Subcutaneous adipose tissue (tissue), 4 donors: ENCODE measurements around the gene SRBD1. TPM values are rescaled to one million over a fixed set of nuclear protein-coding genes. Genes with fewer than 3 reads are reported as not detected.

Experiments used
- CTCF ChIP-seq: fragments of 450-650 bp; IDR thresholded peaks from one replicate; pipeline ENCODE4 v1.5.1; 2016; ENCODE audit warnings: low read depth, mild to moderate bottlenecking, control low read depth, antibody characterized with exemption, moderate library complexity
- total RNA-seq, 4 donors: library from RNA; depleted of rRNA; stranded (reverse); fragments of >200 nt; gene quantifications; one replicate each; pipeline ENCODE4 v1.1.0, GENCODE V29; 2016

Gene SRBD1
- total RNA-seq, 4 donors from 2014 or later = 20.3 to 28.0 (median 23.5) TPM

- TF ChIP-seq CTCF = no peak
Observed at GRCh38 chr2:45438872-45439665, 172.0 kb downstream of the SRBD1 start.

- TF ChIP-seq CTCF = no peak
Observed at GRCh38 chr2:45436456-45436855, 174.6 kb downstream of the SRBD1 start.

DNA sequence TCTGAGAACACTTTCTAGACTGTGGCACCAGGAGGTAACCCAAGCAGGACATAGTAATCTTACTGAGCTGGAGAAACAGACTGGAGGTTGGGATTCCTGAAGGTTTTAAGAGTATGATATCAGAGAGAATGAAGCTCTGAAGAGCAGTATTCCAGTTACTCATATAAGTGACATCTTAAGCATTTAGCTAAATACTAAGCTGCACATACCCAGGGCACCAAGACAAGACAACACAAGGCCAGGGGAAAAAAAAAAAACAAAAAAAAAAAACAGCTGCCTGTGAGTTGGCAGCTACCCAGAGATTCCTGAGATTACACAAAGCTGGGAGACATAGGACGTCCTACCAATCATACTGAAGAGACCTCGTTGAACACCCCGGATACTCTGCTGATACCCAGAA is 175.8 kb downstream of the SRBD1 start:
- TF ChIP-seq CTCF = no peak

- no peak for TF ChIP-seq CTCF
Observed at GRCh38 chr2:45433363-45433762, 177.7 kb downstream of the SRBD1 start.

GRCh38 chr2:45432406-45432805 is 178.7 kb downstream of the SRBD1 start:
- TF ChIP-seq CTCF = no peak

DNA sequence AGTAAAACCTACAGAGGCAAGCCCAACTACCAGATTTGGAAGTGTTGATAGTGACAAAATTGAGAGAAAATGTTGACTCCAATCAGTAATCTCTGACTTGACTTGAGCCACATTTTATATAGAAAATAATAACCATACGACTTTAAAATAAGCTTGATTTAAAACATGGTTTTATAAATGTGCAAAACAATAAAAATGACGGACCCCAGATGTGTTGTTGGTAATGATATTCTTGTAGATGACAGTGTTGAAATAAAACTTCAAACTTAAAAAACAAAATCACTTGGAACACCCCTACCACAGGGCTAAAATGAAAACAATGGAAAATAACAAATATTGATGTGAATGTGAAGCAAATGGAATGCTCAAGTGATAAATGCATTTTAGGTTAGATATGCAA is 188.1 kb downstream of the SRBD1 start:
- TF ChIP-seq CTCF = no peak

GRCh38 chr2:45418532-45418931 is 192.5 kb downstream of the SRBD1 start:
- no peak for TF ChIP-seq CTCF
